ENCODE data around the gene SLC4A9.
A peak's percentile ranks its signal among the peaks of the same experiment; 100 is the strongest.

SLC4A9 gene

GRCh38 chr5:140328036-140328764, 31.8 kb upstream of the SLC4A9 start:
- TF ChIP-seq POLR2AphosphoS5 (IDR thresholded peaks at IDR 0.05; ENCODE audit: low read depth, low read length), result no peak
- no peak for TF ChIP-seq SIN3A (IDR thresholded peaks at IDR 0.05; ENCODE audit: borderline replicate concordance, insufficient read depth, low read length)
- no peak for TF ChIP-seq FOXP2 (optimal IDR thresholded peaks at IDR 0.05; ENCODE audit: borderline replicate concordance, extremely low read depth, extremely low read length, insufficient read depth)
- no peak for TF ChIP-seq REST (IDR thresholded peaks at IDR 0.05; ENCODE audit: insufficient read depth in 1 of 2, low read depth in 2 of 2, low read length in 2 of 2)
- TF ChIP-seq TAF1 (IDR thresholded peaks at IDR 0.05; ENCODE audit: borderline replicate concordance, insufficient read depth, low read length), result no peak

- no peak for TF ChIP-seq REST (IDR thresholded peaks at IDR 0.05; ENCODE audit: insufficient read depth in 1 of 2, low read depth in 2 of 2, low read length in 2 of 2)
- no peak for TF ChIP-seq TAF1 (IDR thresholded peaks at IDR 0.05; ENCODE audit: borderline replicate concordance, insufficient read depth, low read length)
- 0 out of 2 replicates have a peak, but pooled peaks have one; percentile 25 for TF ChIP-seq SIN3A (IDR thresholded peaks at IDR 0.05; ENCODE audit: borderline replicate concordance, insufficient read depth, low read length)
- no peak for TF ChIP-seq POLR2AphosphoS5 (IDR thresholded peaks at IDR 0.05; ENCODE audit: low read depth, low read length)
Measured at GRCh38 chr5:140329739-140330481, 30.1 kb upstream of the SLC4A9 start.

GRCh38 chr5:140331638-140332037, 28.4 kb upstream of the SLC4A9 start:
- no peak for TF ChIP-seq TAF1 (IDR thresholded peaks at IDR 0.05; ENCODE audit: borderline replicate concordance, insufficient read depth, low read length)
- no peak for TF ChIP-seq REST (IDR thresholded peaks at IDR 0.05; ENCODE audit: insufficient read depth in 1 of 2, low read depth in 2 of 2, low read length in 2 of 2)
- TF ChIP-seq FOXP2 (optimal IDR thresholded peaks at IDR 0.05; ENCODE audit: borderline replicate concordance, extremely low read depth, extremely low read length, insufficient read depth), result no peak
- no peak for TF ChIP-seq SIN3A (IDR thresholded peaks at IDR 0.05; ENCODE audit: borderline replicate concordance, insufficient read depth, low read length)
- no peak for TF ChIP-seq POLR2AphosphoS5 (IDR thresholded peaks at IDR 0.05; ENCODE audit: low read depth, low read length)

- TF ChIP-seq REST (IDR thresholded peaks at IDR 0.05; ENCODE audit: insufficient read depth in 1 of 2, low read depth in 2 of 2, low read length in 2 of 2) (no peak), POLR2AphosphoS5 (IDR thresholded peaks at IDR 0.05; ENCODE audit: low read depth, low read length) (no peak), TAF1 (IDR thresholded peaks at IDR 0.05; ENCODE audit: borderline replicate concordance, insufficient read depth, low read length) (no peak), FOXP2 (optimal IDR thresholded peaks at IDR 0.05; ENCODE audit: borderline replicate concordance, extremely low read depth, extremely low read length, insufficient read depth) (no peak)
Measured at GRCh38 chr5:140336388-140336787, 23.6 kb upstream of the SLC4A9 start.
